HG02678 (cell line): ENCODE measurements around the gene SLC9A2.

Experiments used
- ATAC-seq: cut with Tn5 transposase; IDR thresholded peaks from one replicate; pipeline ENCODE4 v1.9.1; 2021; ENCODE audit warnings: mild to moderate bottlenecking, moderate library complexity; ENCODE audit not compliant: unreplicated experiment

SLC9A2 gene

GRCh38 chr2:102619414-102620319 is at the start of gene SLC9A2:
Gene SLC9A2 (plus strand): TSS chr2:102619553. CDS start chr2:102619849, 296 bp downstream.
- no peak for ATAC-seq

GRCh38 chr2:102575888-102576287 is 43.5 kb upstream of the SLC9A2 start:
- ATAC-seq = no peak

GRCh38 chr2:102578376-102578775 is 41.0 kb upstream of the SLC9A2 start:
- ATAC-seq = no peak

- ATAC-seq = no peak
Observed at GRCh38 chr2:102581911-102582310, 37.4 kb upstream of the SLC9A2 start.

- ATAC-seq = no peak
Observed at GRCh38 chr2:102582845-102583244, 36.5 kb upstream of the SLC9A2 start.

GRCh38 chr2:102585847-102586404 is 33.4 kb upstream of the SLC9A2 start:
- ATAC-seq = no peak

- no peak for ATAC-seq
Observed at GRCh38 chr2:102588213-102588939, 31.0 kb upstream of the SLC9A2 start.

GRCh38 chr2:102589444-102589843 is 29.9 kb upstream of the SLC9A2 start:
- ATAC-seq = no peak

GRCh38 chr2:102591491-102592045 is 27.8 kb upstream of the SLC9A2 start:
- no peak for ATAC-seq

- ATAC-seq = no peak
Observed at GRCh38 chr2:102592601-102593000, 26.8 kb upstream of the SLC9A2 start.

GRCh38 chr2:102593516-102593915 is 25.8 kb upstream of the SLC9A2 start:
- ATAC-seq = no peak

GRCh38 chr2:102594445-102595016 is 24.8 kb upstream of the SLC9A2 start:
- no peak for ATAC-seq

GRCh38 chr2:102597788-102598187 is 21.6 kb upstream of the SLC9A2 start:
- ATAC-seq = no peak

GRCh38 chr2:102599486-102599885 is 19.9 kb upstream of the SLC9A2 start:
- no peak for ATAC-seq

GRCh38 chr2:102601730-102602129 is 17.6 kb upstream of the SLC9A2 start:
- ATAC-seq = peak; percentile 59

GRCh38 chr2:102603904-102604303 is 15.4 kb upstream of the SLC9A2 start:
- ATAC-seq = no peak

GRCh38 chr2:102604769-102605168 is 14.6 kb upstream of the SLC9A2 start:
- ATAC-seq = no peak

GRCh38 chr2:102606353-102606752 is 13.0 kb upstream of the SLC9A2 start:
- ATAC-seq = no peak

- peak; percentile 85 for ATAC-seq
Observed at GRCh38 chr2:102615620-102616436, 3.5 kb upstream of the SLC9A2 start.
